Measurements from ENCODE around the gene PTTG1IP. TPM values are rescaled to one million over a fixed set of nuclear protein-coding genes. Genes with fewer than 3 reads are reported as not detected.

The PTTG1IP gene
- total and polyA plus RNA-seq, 2 of the 13 experiments (the other 11 are each of a cell fraction or from before 2014, with no cell fraction given) = 161 to 700 TPM

- TF ChIP-seq ZNF646 (CRISPR knock-in tag; IDR thresholded peaks at IDR 0.05) = no peak
- TF ChIP-seq TFAP4 (IDR thresholded peaks at IDR 0.05; ENCODE audit: borderline replicate concordance, low read depth) = peak; percentile 15; the same call in 1 of the 2 replicates
- TF ChIP-seq TBX3 (IDR thresholded peaks at IDR 0.05; ENCODE audit: borderline replicate concordance) = no peak
- TF ChIP-seq ZNF562 (CRISPR knock-in tag; IDR thresholded peaks at IDR 0.05; ENCODE audit: borderline replicate concordance) = no peak
- TF ChIP-seq KLF13 (CRISPR knock-in tag; IDR thresholded peaks at IDR 0.05) = no peak
- no peak for TF ChIP-seq PCBP2 (optimal IDR thresholded peaks at IDR 0.05; ENCODE audit: low read depth, low read length, poor library complexity, severe bottlenecking)
- TF ChIP-seq MTA3 (CRISPR knock-in tag; IDR thresholded peaks at IDR 0.05) = no peak
- no peak for TF ChIP-seq JARID2 (CRISPR knock-in tag; IDR thresholded peaks at IDR 0.05; ENCODE audit: insufficient replicate concordance)
- peak; percentile 86 for TF ChIP-seq ZSCAN31 (CRISPR knock-in tag; IDR thresholded peaks at IDR 0.05; ENCODE audit: low read depth)
- TF ChIP-seq ZNF3 (CRISPR knock-in tag; IDR thresholded peaks at IDR 0.05) = no peak
- no peak for TF ChIP-seq RARG (CRISPR knock-in tag; IDR thresholded peaks at IDR 0.05; ENCODE audit: low read depth)
- TF ChIP-seq ZNF503 (CRISPR knock-in tag; IDR thresholded peaks at IDR 0.05) = no peak
- TF ChIP-seq HHEX (CRISPR knock-in tag; IDR thresholded peaks at IDR 0.05) = no peak
- TF ChIP-seq HNF4A (CRISPR knock-in tag; IDR thresholded peaks at IDR 0.05) = peak; percentile 16; the same call in 1 of the 2 replicates
- no peak for TF ChIP-seq PAF1 (CRISPR knock-in tag; IDR thresholded peaks at IDR 0.05)
- no peak for TF ChIP-seq TP53 (CRISPR knock-in tag; conservative IDR thresholded peaks at IDR 0.05)
- TF ChIP-seq USF2 (IDR thresholded peaks at IDR 0.05; ENCODE audit: low read depth, low read length) = no peak
- TF ChIP-seq USF2 (CRISPR knock-in tag; IDR thresholded peaks at IDR 0.05; ENCODE audit: borderline replicate concordance) = no peak
Measured at GRCh38 chr21:44873356-44874239, at the start of gene PTTG1IP (continued).

Measured in HepG2 (cell line).